Ishikawa (cell line): ENCODE data around the gene RAPGEF5.

ENCODE experiments used
- CEBPB ChIP-seq: IDR thresholded peaks from 2 replicates; pipeline ENCODE4 v1.6.1; 2012
- CREB1 ChIP-seq: IDR thresholded peaks from 2 replicates; pipeline ENCODE4 v1.6.1; 2012; ENCODE audit warnings: low read depth
- EGR1 ChIP-seq: IDR thresholded peaks from 2 replicates; pipeline ENCODE4 v1.6.1; 2012
- EP300 ChIP-seq: IDR thresholded peaks from 2 replicates; pipeline ENCODE4 v1.6.1; 2012; ENCODE audit warnings: borderline replicate concordance
- FOXM1 ChIP-seq: IDR thresholded peaks from 2 replicates; pipeline ENCODE4 v1.6.1; 2012; ENCODE audit warnings: low read depth, borderline replicate concordance
- MAX ChIP-seq: IDR thresholded peaks from 2 replicates; pipeline ENCODE4 v1.6.1; 2012
- NFIC ChIP-seq: IDR thresholded peaks from 2 replicates; pipeline ENCODE4 v1.6.1; 2012
- RAD21 ChIP-seq: IDR thresholded peaks from 2 replicates; pipeline ENCODE4 v1.6.1; 2012; ENCODE audit warnings: low read depth
- TAF1 ChIP-seq: IDR thresholded peaks from 2 replicates; pipeline ENCODE4 v1.6.1; 2012; ENCODE audit warnings: low read depth, mild to moderate bottlenecking
- TCF12 ChIP-seq: IDR thresholded peaks from 2 replicates; pipeline ENCODE4 v1.6.1; 2012; ENCODE audit warnings: low read depth
- TEAD4 ChIP-seq: IDR thresholded peaks from 2 replicates; pipeline ENCODE4 v1.6.1; 2012
- USF1 ChIP-seq: IDR thresholded peaks from 2 replicates; pipeline ENCODE4 v1.6.1; 2012
- YY1 ChIP-seq: IDR thresholded peaks from 2 replicates; pipeline ENCODE4 v1.6.1; 2012; ENCODE audit warnings: low read depth
- ZBTB7A ChIP-seq: IDR thresholded peaks from 2 replicates; pipeline ENCODE4 v1.6.1; 2012; ENCODE audit warnings: low read depth
- TF ChIP-seq, protein P1 (sequence below): IDR thresholded peaks from 2 replicates; pipeline ENCODE4 v1.6.1; 2012; ENCODE audit warnings: low read depth, mild to moderate bottlenecking

Gene RAPGEF5

DNA sequence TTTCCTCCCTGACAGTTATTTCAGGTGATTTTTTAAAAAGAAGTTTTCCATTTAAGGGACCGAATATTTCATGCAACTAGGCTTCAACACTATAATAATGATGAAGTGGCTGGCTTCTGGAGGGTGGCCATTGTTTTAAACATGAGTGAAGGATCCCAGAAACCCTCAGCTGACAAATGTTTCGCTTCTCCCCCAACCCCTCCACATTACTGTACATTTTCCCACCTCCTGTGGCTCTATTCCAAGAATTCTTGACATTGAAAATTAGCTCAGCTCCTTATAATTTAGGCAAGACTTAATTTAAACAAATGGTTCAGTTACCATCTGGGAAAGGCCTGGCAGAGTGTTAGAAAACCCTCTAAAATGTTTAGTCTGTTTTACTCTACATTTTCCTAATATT is 281.4 kb downstream of the RAPGEF5 start:
- no peak for TF ChIP-seq RAD21
- no peak for TF ChIP-seq TEAD4
- no peak for TF ChIP-seq TCF12
- TF ChIP-seq EP300: no peak
- TF ChIP-seq USF1: no peak
- TF ChIP-seq ZBTB7A: no peak
- TF ChIP-seq NFIC: no peak
- no peak for TF ChIP-seq YY1
- no peak for TF ChIP-seq CREB1
- TF ChIP-seq EGR1: no peak
- no peak for TF ChIP-seq CEBPB
- TF ChIP-seq TAF1: no peak
- TF ChIP-seq, protein P1, sequence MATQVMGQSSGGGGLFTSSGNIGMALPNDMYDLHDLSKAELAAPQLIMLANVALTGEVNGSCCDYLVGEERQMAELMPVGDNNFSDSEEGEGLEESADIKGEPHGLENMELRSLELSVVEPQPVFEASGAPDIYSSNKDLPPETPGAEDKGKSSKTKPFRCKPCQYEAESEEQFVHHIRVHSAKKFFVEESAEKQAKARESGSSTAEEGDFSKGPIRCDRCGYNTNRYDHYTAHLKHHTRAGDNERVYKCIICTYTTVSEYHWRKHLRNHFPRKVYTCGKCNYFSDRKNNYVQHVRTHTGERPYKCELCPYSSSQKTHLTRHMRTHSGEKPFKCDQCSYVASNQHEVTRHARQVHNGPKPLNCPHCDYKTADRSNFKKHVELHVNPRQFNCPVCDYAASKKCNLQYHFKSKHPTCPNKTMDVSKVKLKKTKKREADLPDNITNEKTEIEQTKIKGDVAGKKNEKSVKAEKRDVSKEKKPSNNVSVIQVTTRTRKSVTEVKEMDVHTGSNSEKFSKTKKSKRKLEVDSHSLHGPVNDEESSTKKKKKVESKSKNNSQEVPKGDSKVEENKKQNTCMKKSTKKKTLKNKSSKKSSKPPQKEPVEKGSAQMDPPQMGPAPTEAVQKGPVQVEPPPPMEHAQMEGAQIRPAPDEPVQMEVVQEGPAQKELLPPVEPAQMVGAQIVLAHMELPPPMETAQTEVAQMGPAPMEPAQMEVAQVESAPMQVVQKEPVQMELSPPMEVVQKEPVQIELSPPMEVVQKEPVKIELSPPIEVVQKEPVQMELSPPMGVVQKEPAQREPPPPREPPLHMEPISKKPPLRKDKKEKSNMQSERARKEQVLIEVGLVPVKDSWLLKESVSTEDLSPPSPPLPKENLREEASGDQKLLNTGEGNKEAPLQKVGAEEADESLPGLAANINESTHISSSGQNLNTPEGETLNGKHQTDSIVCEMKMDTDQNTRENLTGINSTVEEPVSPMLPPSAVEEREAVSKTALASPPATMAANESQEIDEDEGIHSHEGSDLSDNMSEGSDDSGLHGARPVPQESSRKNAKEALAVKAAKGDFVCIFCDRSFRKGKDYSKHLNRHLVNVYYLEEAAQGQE: no peak
- TF ChIP-seq FOXM1: no peak
- no peak for TF ChIP-seq MAX

DNA sequence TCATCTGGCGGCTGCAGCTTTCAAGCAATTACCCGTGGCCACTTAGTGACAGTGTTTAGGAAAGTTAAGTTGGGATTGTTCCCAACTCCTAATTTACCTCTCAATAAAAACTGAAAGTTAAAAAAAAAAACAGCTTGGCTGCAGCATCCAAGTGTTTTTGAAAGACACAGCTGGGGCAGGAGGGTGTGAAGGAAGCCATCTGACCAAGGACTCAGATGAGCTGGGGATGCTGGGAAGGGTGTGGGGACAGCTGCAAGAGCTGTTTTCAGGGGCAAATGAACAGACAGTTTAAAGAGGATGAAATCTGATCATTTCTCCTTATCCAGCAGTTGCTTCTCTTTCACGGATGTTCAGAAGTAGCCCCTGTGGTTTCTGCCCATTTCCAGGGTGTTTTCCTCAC is 282.1 kb downstream of the RAPGEF5 start:
- no peak for TF ChIP-seq TAF1
- no peak for TF ChIP-seq ZBTB7A
- no peak for TF ChIP-seq TEAD4
- TF ChIP-seq MAX: no peak
- no peak for TF ChIP-seq NFIC
- no peak for TF ChIP-seq EGR1
- no peak for TF ChIP-seq CREB1
- TF ChIP-seq USF1: no peak
- TF ChIP-seq CEBPB: no peak
- TF ChIP-seq YY1: no peak
- no peak for TF ChIP-seq TCF12
- no peak for TF ChIP-seq RAD21
- TF ChIP-seq EP300: no peak
- TF ChIP-seq, protein P1: no peak
- no peak for TF ChIP-seq FOXM1
